Tibial nerve (tissue), 3 donors: Measurements from ENCODE around the gene TRIM45.

Experiments
- CTCF ChIP-seq, 5 experiments: fragments of 200-600 bp in 3 of 5; fragments of 450-650 bp in 2 of 5; sonication (generic) in 3 of 5; IDR thresholded peaks; one replicate each; pipeline ENCODE4 v1.5.1; 2016 to 2019; ENCODE audit warnings: antibody characterized with exemption in 5 of 5, mild to moderate bottlenecking in 3 of 5, moderate library complexity in 2 of 5
- POLR2A ChIP-seq, 2 donors: fragments of 450-650 bp; IDR thresholded peaks; one replicate each; pipeline ENCODE4 v1.6.1; 2017; ENCODE audit warnings: antibody characterized with exemption in 2 of 2, mild to moderate bottlenecking in 2 of 2, moderate library complexity in 2 of 2

GRCh38 chr1:117164209-117164608 lies 42.7 kb upstream of the TRIM45 start:
- TF ChIP-seq CTCF (IDR thresholded peaks at IDR 0.05): no peak
- TF ChIP-seq POLR2A (IDR thresholded peaks at IDR 0.05): no peak
